NCI-H526 (cell line): Measurements from ENCODE around the gene CD164.

Source experiments
- DNase-seq, 2 experiments: peaks; one replicate each; lab custom pipeline; 2025; lab: John Stamatoyannopoulos, UW

The CD164 gene

DNA sequence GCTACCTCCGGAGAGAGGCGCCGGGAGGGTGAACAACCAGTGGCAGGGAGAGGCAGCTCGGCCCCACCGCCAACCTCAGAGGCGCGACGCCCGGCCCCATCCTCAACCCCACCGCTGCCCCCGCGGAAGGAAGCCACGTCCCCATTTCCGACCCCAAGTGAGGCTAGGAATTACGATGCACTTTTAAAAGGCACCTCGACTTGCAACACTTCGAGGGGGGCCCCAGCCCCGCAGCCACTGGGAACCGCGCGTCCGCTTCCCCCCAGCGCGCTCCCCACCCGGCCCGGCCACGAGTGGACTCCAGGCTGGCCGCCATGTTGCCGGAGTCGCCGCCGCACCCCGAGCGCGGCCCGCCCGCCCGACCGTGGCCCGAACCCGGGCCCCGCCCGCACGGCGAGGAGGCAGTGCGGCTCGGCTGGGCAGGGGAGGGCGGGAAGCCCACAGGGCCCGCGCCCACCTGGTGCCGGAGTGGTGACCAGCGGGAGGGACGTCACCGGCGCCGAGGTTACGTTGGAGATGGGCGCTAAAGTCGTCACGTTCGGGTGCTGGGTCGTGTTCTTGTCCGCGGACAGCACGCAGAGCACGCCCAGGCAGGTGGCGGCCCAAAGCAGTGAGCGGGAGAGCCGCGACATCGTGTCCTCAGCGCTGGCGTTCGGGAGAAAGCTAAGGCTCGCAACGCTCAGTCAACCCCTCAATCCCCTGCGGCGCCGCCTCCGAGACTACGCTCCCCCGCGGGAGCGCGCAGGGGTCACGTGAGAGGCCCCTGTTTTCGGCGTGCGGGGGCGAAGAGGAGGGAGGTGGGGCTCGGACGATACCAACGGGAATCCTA lies at the start of gene CD164:
TSS of gene CD164 (minus strand) at position 721 of the 829 bp plus-strand sequence. CDS start at position 632, 89 bp downstream.
- peak; percentile 95 to 98 for DNase-seq

DNA sequence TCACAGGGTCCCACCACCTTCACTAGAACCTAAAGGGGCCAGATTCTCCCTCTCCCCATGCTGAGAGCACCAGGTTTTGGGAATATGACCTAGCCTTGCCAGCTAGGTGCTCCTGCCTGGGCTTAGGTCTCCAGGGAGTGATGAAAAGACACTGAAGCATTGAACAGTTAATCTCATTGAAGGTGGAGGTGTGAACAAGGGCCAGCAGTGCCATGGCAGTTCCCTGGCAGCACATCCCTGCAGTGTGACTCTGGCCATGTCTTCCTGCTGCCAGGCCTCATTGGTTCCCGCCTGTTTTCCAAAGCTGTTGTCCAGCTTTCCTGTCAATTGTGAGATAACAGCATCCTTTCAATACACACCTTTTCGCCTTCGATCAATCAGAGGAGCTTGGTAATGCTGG lies 47.2 kb upstream of the CD164 start:
- no peak for DNase-seq

DNA sequence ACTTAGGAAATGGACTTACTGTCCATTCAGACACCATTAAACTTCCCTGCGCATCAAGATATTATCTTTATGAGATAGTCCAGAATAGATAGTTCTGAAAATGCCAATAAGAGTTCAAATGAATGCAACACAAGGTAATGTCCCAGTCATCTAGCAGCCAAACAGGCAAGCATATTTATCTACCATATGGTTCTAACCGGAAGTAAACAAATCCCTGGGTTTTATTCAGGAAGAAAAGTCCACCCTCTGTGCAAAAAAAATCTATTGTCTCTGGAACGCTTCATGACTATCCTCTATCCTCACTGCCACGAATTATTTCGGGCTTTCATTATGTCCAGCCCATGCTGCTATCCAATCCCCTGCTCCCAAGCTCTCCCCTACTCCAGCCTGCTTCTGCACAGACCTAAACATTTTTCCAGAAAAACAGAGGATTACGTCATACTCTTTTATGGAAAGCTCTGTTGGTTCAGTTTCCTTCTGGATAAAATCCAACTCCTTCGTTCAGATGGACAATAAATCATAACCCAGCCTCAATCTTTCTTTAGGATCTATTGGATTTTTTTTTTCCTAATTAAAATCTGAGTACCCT lies 46.7 kb upstream of the CD164 start:
- no peak for DNase-seq

DNA sequence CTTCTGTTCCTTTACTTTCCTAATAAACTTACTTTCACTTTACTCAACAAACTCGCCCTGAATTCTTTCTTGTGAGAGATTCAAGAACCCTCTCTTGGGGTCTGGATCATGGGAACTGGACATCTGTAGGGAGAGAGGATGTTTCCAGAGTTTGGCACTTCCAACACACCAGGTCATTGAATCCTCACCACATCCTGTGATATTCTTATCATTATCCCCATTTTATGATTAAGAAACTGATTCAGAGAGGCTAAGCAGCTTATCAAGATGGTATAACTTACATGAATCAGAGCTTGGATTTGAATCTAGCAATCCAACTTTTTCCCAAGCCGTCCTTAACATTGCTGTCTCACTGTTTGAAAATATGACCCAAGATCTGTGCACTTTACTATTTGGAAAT lies 42.7 kb upstream of the CD164 start:
- no peak for DNase-seq

DNA sequence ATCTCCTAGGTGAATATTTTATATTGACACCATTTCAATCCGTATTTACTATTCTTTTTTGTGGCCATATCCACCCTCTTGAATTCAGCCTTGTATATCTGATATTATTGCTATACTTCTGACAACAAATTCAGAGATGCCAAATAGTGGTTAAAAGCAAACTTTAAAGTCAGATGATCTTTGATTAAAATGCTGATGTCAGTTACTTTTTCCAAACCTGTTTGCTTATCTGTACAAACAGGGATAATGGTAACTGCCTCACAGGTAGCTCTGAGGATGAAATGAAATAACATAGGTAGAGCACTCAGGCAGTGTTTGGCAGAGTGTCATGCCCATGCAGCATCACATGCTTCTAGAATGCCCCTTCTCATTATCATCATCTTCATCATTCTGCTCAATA lies 38.9 kb upstream of the CD164 start:
- no peak for DNase-seq

DNA sequence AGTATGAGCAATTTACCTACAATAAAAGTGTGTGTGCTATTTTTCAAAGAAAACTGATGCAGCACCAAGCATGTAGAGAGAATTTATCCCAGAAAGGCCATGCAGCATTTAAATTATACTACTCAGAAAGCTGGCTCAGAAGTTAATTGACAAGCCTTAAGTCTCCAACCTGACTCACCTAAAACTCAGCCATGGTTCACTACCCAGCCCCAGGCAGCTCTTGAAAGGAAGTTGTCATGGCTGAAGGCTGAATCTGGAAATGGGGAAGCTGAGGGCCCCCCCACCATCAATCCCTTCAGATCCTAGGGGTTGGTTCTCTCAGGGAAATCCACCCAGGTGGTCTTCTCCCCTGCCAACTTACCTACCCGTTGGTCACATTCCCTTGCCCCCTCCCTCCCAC lies 38.5 kb upstream of the CD164 start:
- no peak for DNase-seq

DNA sequence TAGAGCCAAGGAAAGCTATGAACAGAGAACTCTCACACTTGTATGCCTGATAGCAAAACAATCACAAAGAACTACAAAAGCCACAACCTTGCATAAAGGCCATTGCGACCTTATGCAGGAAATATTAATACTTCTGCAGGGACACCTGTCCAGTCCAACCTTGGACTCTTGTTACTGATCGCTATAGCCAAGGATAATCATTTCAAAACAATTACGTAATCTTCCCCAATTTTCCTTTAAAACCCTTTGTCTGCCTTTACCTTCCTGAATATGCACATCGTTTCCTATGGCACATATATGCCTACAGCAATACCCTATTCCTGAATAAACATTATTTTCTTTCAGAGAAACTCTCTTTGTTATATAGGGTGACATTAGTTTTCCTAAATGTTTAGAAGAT lies 35.4 kb upstream of the CD164 start:
- no peak for DNase-seq

DNA sequence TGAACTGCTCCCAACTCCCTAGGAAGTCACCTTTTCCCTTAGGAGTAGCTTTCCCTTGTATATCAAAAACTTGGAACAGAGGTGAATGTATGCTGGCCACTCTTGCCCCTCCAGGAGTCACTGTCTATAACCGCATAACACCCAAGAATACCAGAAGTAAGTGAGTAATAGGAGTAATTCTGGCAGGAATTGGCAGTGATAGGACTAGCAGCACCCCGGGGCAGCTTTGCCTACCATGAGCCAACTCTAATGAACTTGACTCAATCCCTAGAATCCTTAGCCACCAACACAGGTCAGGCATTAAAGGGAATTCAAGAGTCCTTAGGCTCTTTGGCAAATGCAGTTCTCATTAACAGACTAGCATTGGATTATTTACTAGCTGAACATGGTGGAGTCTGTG lies 28.8 kb upstream of the CD164 start:
- no peak for DNase-seq

DNA sequence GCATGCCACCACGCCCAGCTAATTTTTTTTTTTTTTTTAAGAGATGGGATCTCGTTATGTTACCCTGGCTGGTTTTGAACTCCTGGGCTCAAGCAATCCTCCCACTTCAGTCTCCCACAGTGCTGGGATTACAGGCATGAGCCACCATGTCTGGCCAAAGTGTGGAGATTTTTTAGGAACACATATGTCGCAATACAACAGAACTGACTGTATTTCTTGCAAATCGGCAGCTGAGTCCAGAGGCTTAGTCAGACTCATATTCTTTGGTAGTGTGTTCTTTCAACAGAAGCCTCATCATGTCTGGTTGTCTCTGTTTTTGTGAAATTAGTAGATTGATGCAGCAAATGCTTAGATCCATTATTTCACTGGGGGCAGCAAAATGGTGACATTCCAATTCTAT lies 23.9 kb upstream of the CD164 start:
- no peak for DNase-seq

DNA sequence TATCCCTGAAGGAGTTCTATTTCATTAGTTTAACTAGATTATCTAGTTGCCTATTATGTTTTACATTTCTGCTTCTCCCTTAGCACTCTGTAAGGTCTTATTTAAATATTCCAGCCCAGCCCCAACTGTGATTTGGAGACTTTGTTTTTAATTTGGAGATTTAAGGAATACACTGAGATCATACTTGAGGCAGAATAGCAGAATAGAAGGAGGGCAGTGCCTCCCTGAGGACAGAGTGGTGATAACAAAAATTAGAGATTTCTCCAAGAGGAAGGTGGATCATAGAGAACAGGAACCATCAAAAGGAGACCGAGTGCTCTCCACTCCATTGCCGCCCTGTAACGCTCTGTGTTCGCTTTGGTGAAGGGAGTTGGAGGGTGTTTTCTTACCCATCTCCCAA lies 14.8 kb upstream of the CD164 start:
- peak in 1 of 2 experiments; percentile 14 for DNase-seq

DNA sequence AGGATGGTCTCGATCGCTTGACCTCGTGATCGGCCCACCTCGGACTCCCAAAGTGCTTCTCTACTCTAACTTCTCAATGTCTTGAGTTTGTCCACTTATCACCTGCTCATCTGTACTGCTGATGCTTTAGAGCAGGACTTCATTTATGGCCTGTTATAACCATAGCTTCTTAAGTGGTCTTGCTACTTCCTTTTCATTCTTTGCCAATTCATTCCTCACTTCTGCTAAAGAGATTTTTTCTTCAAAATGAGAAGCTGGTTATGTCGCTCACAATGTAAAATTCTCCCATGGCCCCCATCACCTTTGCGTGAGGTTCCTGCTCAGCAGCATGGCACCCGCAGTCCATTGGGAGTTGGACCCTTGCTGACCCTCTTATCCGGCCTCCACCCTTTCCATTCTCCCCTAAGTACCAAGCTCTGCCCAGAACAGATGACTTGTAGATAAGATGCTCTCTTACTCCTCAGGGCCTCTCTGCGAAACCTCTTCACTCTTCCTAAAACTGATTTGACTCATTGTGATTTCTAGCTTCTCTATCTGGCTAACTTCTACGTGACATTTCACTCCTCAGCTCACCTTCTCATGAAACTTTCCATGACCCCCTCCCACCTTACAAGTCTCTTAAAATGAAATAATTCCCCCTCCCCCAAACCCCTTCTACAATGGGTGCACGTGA lies 13.9 kb upstream of the CD164 start:
- DNase-seq = no peak

DNA sequence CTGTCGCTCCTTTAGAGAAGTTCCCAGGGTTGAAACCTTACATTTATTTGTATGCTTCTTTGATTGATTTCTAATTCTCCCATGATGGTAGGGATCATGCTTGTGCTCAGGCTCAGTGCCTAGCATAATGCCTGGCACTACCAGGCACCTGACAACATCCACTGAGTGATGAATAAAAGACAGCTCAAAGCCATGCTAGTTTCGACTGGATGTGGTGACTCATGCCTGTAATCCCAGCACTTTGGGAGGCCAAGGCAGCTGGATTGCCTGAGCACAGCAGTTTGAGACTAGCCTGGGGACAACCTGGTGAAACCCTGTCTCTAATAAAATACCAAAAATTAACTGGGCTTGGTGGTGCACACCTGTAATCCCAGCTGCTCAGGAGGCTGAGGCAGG lies 11.6 kb upstream of the CD164 start:
- no peak for DNase-seq

DNA sequence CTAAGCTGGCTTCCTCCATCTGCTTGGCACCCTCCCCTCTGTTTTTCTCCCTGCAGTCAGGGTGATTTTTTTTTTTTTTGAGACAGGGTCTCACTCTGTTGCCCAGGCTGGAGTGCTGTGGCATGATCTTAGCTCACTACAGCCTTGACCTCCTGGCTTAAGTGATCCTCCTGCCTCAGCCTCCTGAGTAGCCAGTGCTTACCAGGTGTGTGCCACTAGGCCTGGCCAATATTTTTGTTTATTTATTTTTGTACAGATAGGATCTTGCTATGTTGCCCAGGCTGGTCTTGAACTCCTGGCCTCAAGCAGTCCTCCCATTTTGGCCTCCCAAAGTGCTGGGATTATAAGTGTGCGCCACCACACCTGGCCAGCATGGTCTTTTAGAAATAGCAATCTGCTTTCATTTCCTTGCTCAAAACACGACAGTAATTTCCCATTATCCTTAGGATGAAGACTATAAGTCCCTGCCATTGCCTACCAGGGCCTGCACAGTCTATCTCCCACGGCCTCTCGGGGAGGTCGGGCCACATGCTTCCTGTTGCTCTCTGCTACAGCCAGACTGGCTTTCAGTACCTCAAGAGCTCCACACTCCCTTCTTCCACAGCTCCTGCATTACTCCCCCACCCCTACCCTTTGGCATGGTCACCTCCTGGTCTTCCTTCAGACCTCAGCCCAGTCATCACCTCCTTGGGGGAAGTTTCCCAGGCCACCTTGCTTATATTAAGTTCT lies 11.1 kb upstream of the CD164 start:
- DNase-seq = no peak

DNA sequence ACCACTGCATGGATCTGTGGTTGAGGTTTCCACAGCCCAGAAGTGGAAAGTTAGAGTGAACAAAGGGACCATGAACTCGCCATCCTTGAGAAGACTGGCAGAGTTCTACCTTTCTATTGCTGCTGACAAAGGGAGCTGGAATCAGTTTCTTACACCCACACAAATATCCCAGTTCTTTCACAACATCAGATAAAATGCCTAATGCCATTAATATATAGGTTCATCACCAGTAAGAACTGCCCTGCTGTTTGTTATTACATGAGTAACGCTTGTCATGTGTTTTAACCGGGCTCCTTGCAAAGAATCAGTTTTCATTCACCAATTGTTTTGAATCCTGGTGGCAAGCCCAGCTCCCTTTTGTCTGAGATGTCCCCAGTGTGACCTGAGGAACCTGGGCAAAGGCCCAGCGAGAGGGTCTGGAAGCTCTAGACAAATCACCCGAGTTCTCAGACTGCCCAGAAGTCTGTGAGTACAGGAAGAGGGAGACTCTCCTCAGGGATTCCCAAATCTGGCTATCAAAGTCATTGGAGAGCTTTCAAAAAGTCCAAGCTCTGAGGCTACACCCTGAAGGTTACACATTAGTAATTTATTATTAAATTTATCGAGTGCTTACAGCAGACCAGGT lies 7.5 kb upstream of the CD164 start:
- no peak for DNase-seq

DNA sequence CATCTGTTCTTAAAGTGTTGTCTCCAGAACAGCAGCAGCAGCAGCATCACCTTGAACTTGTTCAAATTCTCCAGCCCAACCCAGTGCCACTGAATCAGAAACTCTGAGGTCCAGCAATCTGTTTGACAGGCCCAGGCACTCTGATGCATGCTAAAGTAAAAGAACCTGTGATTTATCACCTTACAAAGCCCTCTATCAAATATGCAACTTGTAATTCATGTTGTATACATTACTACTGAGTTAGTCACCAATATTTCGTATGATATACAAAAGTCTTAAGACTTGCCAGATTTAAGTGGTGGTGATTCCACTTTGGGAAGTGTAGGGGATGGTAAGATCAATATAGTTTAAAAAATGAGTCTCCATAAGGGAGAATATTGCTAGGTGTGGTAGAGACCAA lies 6.0 kb upstream of the CD164 start:
- DNase-seq = no peak

DNA sequence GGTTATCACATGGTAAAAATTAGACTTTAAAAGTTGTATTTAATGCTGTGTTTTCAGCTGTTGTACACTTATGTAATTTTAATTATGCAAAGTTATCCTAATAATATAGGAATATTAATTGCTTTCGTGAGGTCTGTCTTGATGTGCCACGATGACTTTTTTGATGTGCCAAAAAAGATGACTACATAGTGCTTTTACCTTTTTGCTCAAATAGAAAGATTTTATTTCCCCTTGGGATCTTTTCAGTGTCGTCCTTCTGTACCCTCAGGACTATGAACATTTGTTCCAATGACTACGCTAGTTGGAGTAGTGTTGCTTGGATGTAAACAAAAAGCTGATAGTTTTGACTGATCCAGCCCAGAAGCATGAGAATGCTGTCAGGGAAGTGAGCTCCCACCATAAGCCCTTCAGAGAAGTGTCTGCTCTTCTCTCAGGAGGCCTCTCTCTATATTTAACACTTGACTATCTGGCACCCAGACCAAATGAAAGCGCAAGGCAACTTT lies 1.2 kb upstream of the CD164 start:
- DNase-seq = no peak

DNA sequence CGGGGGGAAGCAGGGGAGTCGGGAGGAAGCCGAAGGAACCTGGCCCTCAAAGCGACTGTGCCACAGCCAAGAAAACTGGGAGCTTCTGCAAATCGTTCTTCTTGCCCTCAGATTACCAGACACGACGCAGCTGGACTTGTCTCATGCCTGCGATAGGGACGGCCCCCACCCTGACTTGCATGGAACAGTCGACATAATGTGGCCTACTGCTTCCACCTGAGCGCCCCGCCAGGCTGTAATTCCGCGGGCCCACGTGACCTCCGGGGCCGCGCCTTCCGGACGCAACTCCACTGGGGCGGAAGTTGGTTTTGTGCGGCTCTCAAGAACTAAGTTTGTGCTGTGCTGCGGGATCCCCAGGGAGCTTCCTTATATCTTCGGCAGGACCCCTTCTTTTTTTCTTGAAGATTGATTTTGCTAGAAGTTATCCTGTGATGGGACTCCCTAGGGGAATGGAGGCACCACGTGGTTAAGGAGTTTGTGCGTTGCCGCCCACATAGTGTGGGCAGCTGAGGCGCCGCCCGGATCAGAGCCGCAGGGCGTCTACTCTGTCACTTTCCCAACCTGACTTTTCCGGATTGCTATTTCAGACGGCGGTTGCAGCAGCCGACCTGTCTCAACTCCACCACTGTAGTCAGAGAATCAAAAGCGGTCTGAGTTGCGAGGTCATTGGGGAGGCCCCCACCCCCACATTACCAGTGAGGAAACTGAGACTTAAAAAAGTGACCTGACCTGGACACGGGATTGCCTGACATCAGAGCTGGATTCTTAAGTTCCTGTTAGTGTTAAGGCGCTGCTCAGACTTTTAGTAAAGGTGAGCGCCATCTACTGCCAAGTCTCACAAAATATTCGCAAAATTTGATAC lies 540 bp upstream of the CD164 start:
- peak; percentile 95 to 96 for DNase-seq

DNA sequence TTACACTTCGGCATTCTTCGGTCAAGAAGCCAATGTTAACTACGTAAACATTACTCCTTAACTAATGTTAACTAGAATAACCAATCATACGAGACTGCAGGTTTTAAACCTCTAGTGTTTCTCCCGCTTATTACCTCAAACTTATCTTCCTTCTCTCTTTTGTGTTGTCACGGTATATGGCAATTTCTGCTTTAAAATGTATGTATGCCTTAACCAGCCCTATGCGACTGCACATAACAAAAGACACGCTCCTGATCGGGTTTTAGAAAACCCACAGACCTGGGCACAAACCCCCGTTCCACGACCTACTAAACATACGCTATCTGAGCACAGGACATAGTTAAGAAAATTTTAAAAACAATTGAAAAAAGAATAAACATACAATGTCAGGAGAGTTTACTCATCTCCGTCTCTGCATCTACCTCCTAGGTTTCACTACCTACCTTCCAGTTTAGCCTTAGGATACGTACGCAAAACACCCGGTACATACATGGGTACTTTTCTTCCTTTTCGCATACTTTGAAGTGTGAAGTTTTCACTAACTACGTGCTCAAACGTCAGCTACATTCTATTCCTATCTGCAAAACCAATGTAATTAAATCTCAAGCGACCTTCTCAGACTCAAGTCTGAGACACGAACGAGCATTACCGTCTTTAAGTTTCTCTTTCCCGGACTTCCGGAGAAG lies 1.1 kb downstream of the CD164 start:
- peak in 1 of 2 experiments; percentile 33 for DNase-seq

DNA sequence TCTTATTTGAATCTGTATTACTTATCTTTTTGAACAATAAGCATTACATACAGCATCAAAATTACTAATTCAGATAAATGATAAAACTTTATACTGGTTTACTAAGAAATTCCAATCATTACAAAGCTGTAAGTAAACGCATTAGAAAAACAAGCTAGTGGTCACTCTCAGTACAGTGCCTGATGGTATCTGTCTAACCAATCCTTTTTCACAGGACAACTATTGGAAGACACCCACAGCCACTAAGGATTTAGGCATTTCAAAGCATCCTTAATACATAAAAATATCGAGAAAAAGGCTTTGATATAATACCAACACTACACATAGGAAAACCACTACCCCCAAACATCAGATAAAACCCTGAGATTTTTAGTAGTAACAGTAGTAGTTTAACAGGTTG lies 2.6 kb downstream of the CD164 start:
- no peak for DNase-seq

DNA sequence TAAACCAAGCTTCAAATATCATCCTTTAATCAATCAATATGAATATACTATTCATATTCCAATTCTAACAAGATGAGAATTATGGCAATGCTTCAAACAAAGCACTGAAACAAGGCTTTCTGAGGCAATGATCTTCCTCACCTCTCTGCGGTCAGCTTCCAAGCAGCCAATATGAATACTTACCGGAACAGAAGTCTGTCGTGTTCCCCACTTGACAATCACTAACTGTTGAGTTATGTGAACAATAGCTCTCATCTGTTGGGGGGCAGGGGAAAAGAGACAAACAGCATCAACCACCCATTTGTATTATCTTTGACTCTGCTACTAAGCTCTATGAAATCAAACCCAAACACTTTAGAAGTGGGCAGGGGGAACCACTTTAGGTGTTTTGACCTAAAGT lies 4.5 kb downstream of the CD164 start:
- no peak for DNase-seq
